ENCODE measurements around the gene CUX1.

DNA sequence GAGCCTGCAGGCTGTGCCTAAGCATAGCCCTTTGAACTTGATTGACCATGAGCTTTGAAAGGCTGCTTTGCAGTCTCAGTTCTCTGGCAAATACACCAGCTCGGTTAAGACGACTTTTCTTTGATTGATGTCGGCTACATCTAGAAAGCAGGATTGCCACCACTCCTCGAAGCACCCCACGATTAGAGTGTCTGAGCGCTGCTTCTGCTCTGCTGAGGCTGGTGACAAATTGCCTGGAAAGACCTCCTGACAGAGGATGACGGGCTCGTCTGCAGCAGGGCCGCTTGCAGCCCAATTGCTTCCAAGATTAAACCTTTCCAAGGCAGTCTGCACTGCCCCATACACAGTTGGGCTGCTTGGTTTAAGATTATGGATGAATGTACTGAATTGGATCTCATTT, 182.0 kb downstream of the CUX1 start:
- TF ChIP-seq ZNF837 (tag by site-specific recombination; IDR thresholded peaks at IDR 0.05): no peak
- no peak for TF ChIP-seq REST (tag by site-specific recombination; IDR thresholded peaks at IDR 0.05)
- TF ChIP-seq ZNF280D (tag by site-specific recombination; IDR thresholded peaks at IDR 0.05): no peak
- TF ChIP-seq KLF16 (tag by site-specific recombination; IDR thresholded peaks at IDR 0.05): no peak
